CD14-positive monocyte (primary cell): ENCODE measurements around the gene PRR14. TPM values are rescaled to one million over a fixed set of nuclear protein-coding genes. Genes with fewer than 3 reads are reported as not detected.

ENCODE experiments used
- DNase-seq, 3 donors: peaks; one replicate each; pipeline ENCODE4 v3.0.0-alpha.2; 2011 to 2022
- H2AFZ ChIP-seq: 2 replicates; pipeline ENCODE4 v1.6.0; 2012; ENCODE audit warnings: mild to moderate bottlenecking, low read depth, low read length, inconsistent platforms; ENCODE audit not compliant: insufficient read depth, poor library complexity, severe bottlenecking
- H3K27ac ChIP-seq, 2 donors: 1 replicate in 1 of 2; 2 replicates in 1 of 2; pipeline ENCODE4 v1.5.1; 2012 to 2013; ENCODE audit warnings: low read length in 2 of 2, control low read depth in 1 of 2, inconsistent platforms in 1 of 2, low read depth in 1 of 2, mild to moderate bottlenecking in 1 of 2
- H3K27me3 ChIP-seq, 2 donors: one replicate each; pipeline versions ENCODE4 v1.6.0 to v1.6.1; 2011 to 2013; ENCODE audit warnings: low read length in 2 of 2; ENCODE audit not compliant: control insufficient read depth in 2 of 2, insufficient read depth in 2 of 2
- H3K36me3 ChIP-seq, 2 donors: replicated peaks in 1 of 2; 1 replicate in 1 of 2; 2 replicates in 1 of 2; pipeline versions ENCODE4 v1.5.1 to v1.6.1; 2012 to 2013; ENCODE audit warnings: low read length in 2 of 2, control low read depth in 1 of 2, inconsistent platforms in 1 of 2, mild to moderate bottlenecking in 1 of 2; ENCODE audit not compliant: insufficient read depth in 2 of 2, control insufficient read depth in 1 of 2
- H3K4me1 ChIP-seq, 2 donors: 1 replicate in 1 of 2; 2 replicates in 1 of 2; pipeline versions ENCODE4 v1.5.1 to v1.6.1; 2012 to 2013; ENCODE audit warnings: low read length in 2 of 2, control low read depth in 1 of 2, inconsistent platforms in 1 of 2, mild to moderate bottlenecking in 1 of 2, moderate library complexity in 1 of 2; ENCODE audit not compliant: insufficient read depth in 2 of 2, control insufficient read depth in 1 of 2
- H3K4me2 ChIP-seq: replicated peaks from 2 replicates; pipeline ENCODE3; 2012; ENCODE audit warnings: low read length, moderate library complexity, mild to moderate bottlenecking; ENCODE audit not compliant: poor library complexity, severe bottlenecking; ENCODE audit errors: extremely low read depth
- H3K4me3 ChIP-seq, 3 experiments: fragments of 200-600 bp in 1 of 3; sonication (generic) in 1 of 3; replicated peaks in 1 of 3; 1 replicate in 2 of 3; 2 replicates in 1 of 3; pipeline ENCODE4 v1.5.1; 2011 to 2013; ENCODE audit warnings: low read length in 3 of 3, mild to moderate bottlenecking in 3 of 3, control low read depth in 2 of 3, low read depth in 2 of 3, inconsistent platforms in 1 of 3, moderate library complexity in 1 of 3
- H3K79me2 ChIP-seq: 2 replicates; pipeline ENCODE4 v1.6.0; 2012; ENCODE audit warnings: mild to moderate bottlenecking, control low read depth, inconsistent platforms, low read length, moderate library complexity; ENCODE audit not compliant: insufficient read depth
- H3K9ac ChIP-seq: 2 replicates; pipeline ENCODE4 v1.6.0; 2017; ENCODE audit warnings: low read length, mild to moderate bottlenecking; ENCODE audit not compliant: insufficient read depth, poor library complexity, severe bottlenecking
- H3K9me3 ChIP-seq, 2 donors: replicated peaks in 1 of 2; 1 replicate in 1 of 2; 2 replicates in 1 of 2; pipeline versions ENCODE4 v1.5.1 to v1.6.1; 2012 to 2013; ENCODE audit warnings: low read length in 2 of 2, control low read depth in 1 of 2; ENCODE audit not compliant: control insufficient read depth in 1 of 2, insufficient read depth in 1 of 2
- H4K20me1 ChIP-seq: 2 replicates; pipeline ENCODE4 v1.6.0; 2012; ENCODE audit warnings: mild to moderate bottlenecking, low read length, control low read depth, moderate library complexity; ENCODE audit not compliant: insufficient read depth
- H3K27ac Mint-ChIP-seq, 7 donors: one replicate each; pipeline ENCODE4 v1.8.0; 2020; ENCODE audit warnings: mild to moderate bottlenecking in 7 of 7, mixed read lengths in 7 of 7, moderate library complexity in 6 of 7, inconsistent platforms in 2 of 7
- H3K27me3 Mint-ChIP-seq, 3 donors: one replicate each; pipeline ENCODE4 v1.8.0; 2021 to 2022; ENCODE audit warnings: low read depth in 3 of 3, mild to moderate bottlenecking in 3 of 3, mixed read lengths in 3 of 3, moderate library complexity in 3 of 3, inconsistent platforms in 1 of 3
- H3K36me3 Mint-ChIP-seq, 2 donors: one replicate each; pipeline ENCODE4 v1.8.0; 2020; ENCODE audit warnings: mixed read lengths in 2 of 2, inconsistent platforms in 1 of 2, mild to moderate bottlenecking in 1 of 2
- H3K4me1 Mint-ChIP-seq: one replicate; pipeline ENCODE4 v1.8.0; 2020; ENCODE audit warnings: mild to moderate bottlenecking, mixed read lengths
- H3K4me3 Mint-ChIP-seq, 2 donors: one replicate each; pipeline ENCODE4 v1.8.0; 2020; ENCODE audit warnings: mild to moderate bottlenecking in 2 of 2, mixed read lengths in 2 of 2, moderate library complexity in 1 of 2
- H3K9me3 Mint-ChIP-seq, 7 donors: one replicate each; pipeline ENCODE4 v1.8.0; 2020 to 2022; ENCODE audit warnings: mixed read lengths in 7 of 7, mild to moderate bottlenecking in 6 of 7, moderate library complexity in 6 of 7, inconsistent platforms in 2 of 7
- WGBS: methylation state at CpG from one replicate; pipeline ENCODE4 v1.1.5; 2013; ENCODE audit warnings: missing lambda C conversion rate; ENCODE audit not compliant: insufficient coverage; 5-methylcytosine and 5-hydroxymethylcytosine counted together
- intact Hi-C, 2 donors: fragments of 100-400 bp; cut with micrococcal nuclease; formaldehyde crosslinking; loops; one replicate each; pipeline versions ENCODE4 v1.15.0 to v1.15.1; 2023
- polyA plus RNA-seq, 3 donors: library from polyadenylated mRNA; depleted of rRNA in 1 of 3; unstranded in 2 of 3; stranded (reverse) in 1 of 3; fragments of 300-500 nt in 2 of 3; fragments of >200 nt in 1 of 3; fragmentation: Illumina TruSeq in 2 of 3; gene quantifications; 1 replicate in 2 of 3; 2 replicates in 1 of 3; pipeline ENCODE4 v1.2.3, GENCODE V29; 2012 to 2021
- TF ChIP-seq, protein P1 (sequence below): fragments of 200-600 bp; IDR thresholded peaks from one replicate; pipeline ENCODE4 v1.8.0; 2022; ENCODE audit warnings: antibody characterized with exemption, mild to moderate bottlenecking

The PRR14 gene
- polyA plus RNA-seq, 3 donors, result 6.1 to 32.6 (median 10.4) TPM

DNA sequence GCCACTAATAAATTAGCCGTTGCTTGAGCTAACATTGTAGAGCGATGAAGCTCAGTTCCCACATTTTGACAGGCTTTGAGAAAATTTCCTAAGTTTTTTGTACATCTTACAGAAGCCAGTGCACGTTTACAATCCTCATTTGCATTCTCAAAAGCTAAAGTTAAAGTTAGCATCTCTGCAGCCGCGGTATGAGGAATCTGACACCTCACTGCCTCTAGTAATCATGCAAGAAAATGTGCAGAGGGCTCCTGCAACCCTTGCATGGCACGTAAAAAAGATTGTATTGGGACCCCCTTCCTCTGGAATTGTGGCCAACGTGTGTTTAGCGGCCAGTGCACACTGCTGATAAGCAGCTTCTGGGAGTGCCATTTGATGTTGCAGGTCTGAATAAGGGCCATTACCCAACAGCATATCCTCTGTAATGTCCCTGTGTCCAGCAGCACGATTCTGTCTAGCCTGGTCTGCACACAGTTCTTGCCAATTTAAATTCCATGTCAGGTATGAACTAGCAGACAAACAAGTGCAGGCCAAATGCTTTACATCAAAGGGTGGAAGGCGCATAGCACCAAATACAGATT, 28.2 kb upstream of the PRR14 start:
- Histone ChIP-seq H4K20me1 (no peaks in the 10 kb centered on the region), H3K4me2 (no peak overlapping the region), H3K4me1 (no peaks in the 10 kb centered on the region), H3K9ac (no peak overlapping the region), H3K79me2 (no peaks in the 10 kb centered on the region), H3K27ac (no peak overlapping the region), H3K36me3 (no peaks in the 10 kb centered on the region), H3K27me3 (no peaks in the 10 kb centered on the region), H3K4me3 (no peak overlapping the region), H2AFZ (no peak overlapping the region), H3K9me3 (peaks cover 0 to 6% of the 10 kb centered on the region in 2 donors)
- 73% methylated on average over 9 of the region's 10 CpGs for WGBS
- Mint-ChIP-seq H3K27ac (no peak overlapping the region), H3K4me1 (peaks cover 2% of the 10 kb centered on the region), H3K9me3 (peaks cover 0 to 10% (median 4%) of the 10 kb centered on the region in 7 donors), H3K36me3 (no peaks in the 10 kb centered on the region), H3K4me3 (no peak overlapping the region), H3K27me3 (peaks cover 0 to 4% (median 0%) of the 10 kb centered on the region in 3 donors)
- intact Hi-C loops, result no loop called here
- DNase-seq, result no peak
- TF ChIP-seq, protein P1, sequence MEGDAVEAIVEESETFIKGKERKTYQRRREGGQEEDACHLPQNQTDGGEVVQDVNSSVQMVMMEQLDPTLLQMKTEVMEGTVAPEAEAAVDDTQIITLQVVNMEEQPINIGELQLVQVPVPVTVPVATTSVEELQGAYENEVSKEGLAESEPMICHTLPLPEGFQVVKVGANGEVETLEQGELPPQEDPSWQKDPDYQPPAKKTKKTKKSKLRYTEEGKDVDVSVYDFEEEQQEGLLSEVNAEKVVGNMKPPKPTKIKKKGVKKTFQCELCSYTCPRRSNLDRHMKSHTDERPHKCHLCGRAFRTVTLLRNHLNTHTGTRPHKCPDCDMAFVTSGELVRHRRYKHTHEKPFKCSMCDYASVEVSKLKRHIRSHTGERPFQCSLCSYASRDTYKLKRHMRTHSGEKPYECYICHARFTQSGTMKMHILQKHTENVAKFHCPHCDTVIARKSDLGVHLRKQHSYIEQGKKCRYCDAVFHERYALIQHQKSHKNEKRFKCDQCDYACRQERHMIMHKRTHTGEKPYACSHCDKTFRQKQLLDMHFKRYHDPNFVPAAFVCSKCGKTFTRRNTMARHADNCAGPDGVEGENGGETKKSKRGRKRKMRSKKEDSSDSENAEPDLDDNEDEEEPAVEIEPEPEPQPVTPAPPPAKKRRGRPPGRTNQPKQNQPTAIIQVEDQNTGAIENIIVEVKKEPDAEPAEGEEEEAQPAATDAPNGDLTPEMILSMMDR, result no peak

- no peak overlapping the region for H3K9ac ChIP-seq
- H4K20me1 ChIP-seq, result no peaks in the 10 kb centered on the region
- H3K4me3 ChIP-seq, result no peak overlapping the region
- intact Hi-C loops, result no loop called here
- peaks cover 3 to 4% of the 10 kb centered on the region in 2 donors for H3K4me1 ChIP-seq
- TF ChIP-seq, protein P1, result no peak
- peaks cover 0 to 8% (median 3%) of the 10 kb centered on the region in 7 donors for H3K9me3 Mint-ChIP-seq
- H3K27ac ChIP-seq, result no peak overlapping the region
- H3K27me3 ChIP-seq, result no peaks in the 10 kb centered on the region
- H3K9me3 ChIP-seq, result peaks cover 0 to 6% of the 10 kb centered on the region in 2 donors
- no peaks in the 10 kb centered on the region for H3K36me3 ChIP-seq
- H3K27me3 Mint-ChIP-seq, result peaks cover 0 to 4% (median 0%) of the 10 kb centered on the region in 3 donors
- peaks cover 4% of the 10 kb centered on the region for H3K4me1 Mint-ChIP-seq
- no peak overlapping the region for H2AFZ ChIP-seq
- no peak overlapping the region for H3K4me2 ChIP-seq
- H3K36me3 Mint-ChIP-seq, result no peaks in the 10 kb centered on the region
- DNase-seq, result no peak
- no peak overlapping the region for H3K27ac Mint-ChIP-seq
- no peak overlapping the region for H3K4me3 Mint-ChIP-seq
- WGBS, result 81% methylated on average over 8 of the region's 11 CpGs
- H3K79me2 ChIP-seq, result no peaks in the 10 kb centered on the region
Observed at GRCh38 chr16:30623536-30624283, 27.1 kb upstream of the PRR14 start.
